ENCODE results near the gene VCL. TPM values are rescaled to one million over a fixed set of nuclear protein-coding genes. Genes with fewer than 3 reads are reported as not detected.

VCL gene
- total and polyA plus RNA-seq, 12 donors, result 117 to 369 (median 237) TPM

GRCh38 chr10:74167443-74167842 is 169.5 kb downstream of the VCL start:
- TF ChIP-seq, protein P1, sequence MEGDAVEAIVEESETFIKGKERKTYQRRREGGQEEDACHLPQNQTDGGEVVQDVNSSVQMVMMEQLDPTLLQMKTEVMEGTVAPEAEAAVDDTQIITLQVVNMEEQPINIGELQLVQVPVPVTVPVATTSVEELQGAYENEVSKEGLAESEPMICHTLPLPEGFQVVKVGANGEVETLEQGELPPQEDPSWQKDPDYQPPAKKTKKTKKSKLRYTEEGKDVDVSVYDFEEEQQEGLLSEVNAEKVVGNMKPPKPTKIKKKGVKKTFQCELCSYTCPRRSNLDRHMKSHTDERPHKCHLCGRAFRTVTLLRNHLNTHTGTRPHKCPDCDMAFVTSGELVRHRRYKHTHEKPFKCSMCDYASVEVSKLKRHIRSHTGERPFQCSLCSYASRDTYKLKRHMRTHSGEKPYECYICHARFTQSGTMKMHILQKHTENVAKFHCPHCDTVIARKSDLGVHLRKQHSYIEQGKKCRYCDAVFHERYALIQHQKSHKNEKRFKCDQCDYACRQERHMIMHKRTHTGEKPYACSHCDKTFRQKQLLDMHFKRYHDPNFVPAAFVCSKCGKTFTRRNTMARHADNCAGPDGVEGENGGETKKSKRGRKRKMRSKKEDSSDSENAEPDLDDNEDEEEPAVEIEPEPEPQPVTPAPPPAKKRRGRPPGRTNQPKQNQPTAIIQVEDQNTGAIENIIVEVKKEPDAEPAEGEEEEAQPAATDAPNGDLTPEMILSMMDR (IDR thresholded peaks at IDR 0.05), result no peak
- H3K27ac ChIP-seq, result no peak overlapping the region
- peaks cover 0 to 40% (median 5%) of the 10 kb centered on the region in 9 donors for H3K4me1 ChIP-seq
- intact Hi-C loops (cut with DNase I), result no loop called here
- H3K27me3 ChIP-seq, result no peaks in the 10 kb centered on the region
- H3K4me3 ChIP-seq, result no peak overlapping the region
- no peaks in the 10 kb centered on the region for H3K9me3 ChIP-seq
- no peak for ATAC-seq
- no peaks in the 10 kb centered on the region for H3K36me3 ChIP-seq
- no peak for DNase-seq
- WGBS, 2 donors, result 33 to 50% methylated on average over 1 of the region's 1 CpG

Other genes starting within 250 kb of the VCL start
- 10 to 100 TPM; 18.6 to 31.4 (median 21.5) TPM for gene CHCHD1, start 216.1 kb upstream of the VCL start, total RNA-seq
- gene CHCHD1, start 216.1 kb upstream of the VCL start, polyA plus RNA-seq, result 10 to 100 TPM; 48.2 to 82.1 TPM
- 10 to 100 TPM; 35.2 to 72.5 (median 43.5) TPM for gene ZSWIM8, start 212.5 kb upstream of the VCL start, total RNA-seq
- gene ZSWIM8, start 212.5 kb upstream of the VCL start, polyA plus RNA-seq, result 100 to 1,000 TPM in 1 of 2 donors, 10 to 100 TPM in 1; 64.1 to 139 TPM
- gene NDST2, start 186.5 kb upstream of the VCL start, total RNA-seq, result 10 to 100 TPM in 8 of 10 donors, 1 to 10 TPM in 2; 8.3 to 15.7 (median 11.5) TPM
- 10 to 100 TPM in 1 of 2 donors, 1 to 10 TPM in 1; 7.2 to 12.9 TPM for gene NDST2, start 186.5 kb upstream of the VCL start, polyA plus RNA-seq
- gene CAMK2G, start 123.6 kb upstream of the VCL start, total RNA-seq, result 10 to 100 TPM in 9 of 10 donors, 1 to 10 TPM in 1; 9.4 to 16.7 (median 12.7) TPM
- gene CAMK2G, start 123.6 kb upstream of the VCL start, polyA plus RNA-seq, result 1 to 10 TPM; 8.5 to 9.9 TPM
- 10 to 100 TPM in 2 of 10 donors, 1 to 10 TPM in 8; 4.4 to 44.3 (median 9.1) TPM for gene PLAU, start 87.0 kb upstream of the VCL start, total RNA-seq
- 10 to 100 TPM in 1 of 2 donors, 1 to 10 TPM in 1; 5.6 to 10.4 TPM for gene PLAU, start 87.0 kb upstream of the VCL start, polyA plus RNA-seq
- gene AP3M1, start 152.7 kb downstream of the VCL start, total RNA-seq, result 10 to 100 TPM; 23.8 to 33.2 (median 28.5) TPM
- gene AP3M1, start 152.7 kb downstream of the VCL start, polyA plus RNA-seq, result 10 to 100 TPM in 1 of 2 donors, 1 to 10 TPM in 1; 6.6 to 14.7 TPM
- 10 to 100 TPM; 25.5 to 50.0 (median 40.1) TPM for gene ADK, start 153.1 kb downstream of the VCL start, total RNA-seq
- gene ADK, start 153.1 kb downstream of the VCL start, polyA plus RNA-seq, result 10 to 100 TPM; 13.0 to 38.8 TPM